AG09309 (cell line): ENCODE data around the gene IRX2.

ENCODE experiments used
- DNase-seq: peaks from one replicate; pipeline ENCODE4 v3.0.0-alpha.2; 2010; ENCODE audit warnings: low read depth
- H3K4me3 ChIP-seq: 2 replicates; pipeline ENCODE4 v1.5.1; 2011; ENCODE audit warnings: mild to moderate bottlenecking, low read depth, low read length, moderate library complexity; ENCODE audit not compliant: control insufficient read depth
- TF ChIP-seq, protein P1 (sequence below): IDR thresholded peaks from 2 replicates; pipeline ENCODE4 v1.5.1; 2011; ENCODE audit warnings: mild to moderate bottlenecking, low read depth, low read length, inconsistent platforms; ENCODE audit not compliant: insufficient read depth, control insufficient read depth; ENCODE audit errors: missing control alignments

IRX2 gene

DNA sequence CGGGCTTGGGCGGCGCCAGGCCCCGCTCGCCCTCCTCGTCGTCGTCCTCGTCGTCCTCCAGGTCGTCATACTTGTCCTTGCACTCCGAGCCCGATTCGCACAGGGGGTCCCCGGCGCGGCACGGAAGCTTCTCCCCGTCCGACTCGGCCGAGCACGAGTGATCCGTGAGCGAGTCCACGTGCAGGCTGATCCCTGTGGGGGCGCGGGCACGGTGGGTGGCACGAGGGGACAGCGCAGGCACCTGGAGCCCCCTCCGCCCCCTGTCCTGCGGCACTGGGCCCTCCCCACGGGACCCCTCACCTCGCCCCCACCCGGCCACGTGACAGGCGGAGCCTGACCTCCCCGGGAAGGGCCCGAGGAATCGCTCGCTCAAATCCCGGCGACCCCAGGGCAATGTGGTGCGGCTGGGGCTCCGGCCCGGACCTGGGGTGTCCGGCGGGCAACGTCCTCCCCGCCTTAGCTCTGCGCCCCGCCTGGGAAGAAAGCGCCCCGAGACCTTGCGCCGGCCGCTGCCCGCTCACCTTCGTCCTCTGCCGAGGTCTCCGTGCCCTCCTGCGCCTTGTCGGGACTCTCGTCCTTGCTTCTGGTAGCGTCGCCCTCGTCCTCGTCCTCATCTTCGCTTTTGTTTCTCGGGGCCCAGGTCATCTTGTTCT, 2.5 kb downstream of the IRX2 start:
- no peak for DNase-seq
- no peak overlapping the region for H3K4me3 ChIP-seq
- TF ChIP-seq, protein P1, sequence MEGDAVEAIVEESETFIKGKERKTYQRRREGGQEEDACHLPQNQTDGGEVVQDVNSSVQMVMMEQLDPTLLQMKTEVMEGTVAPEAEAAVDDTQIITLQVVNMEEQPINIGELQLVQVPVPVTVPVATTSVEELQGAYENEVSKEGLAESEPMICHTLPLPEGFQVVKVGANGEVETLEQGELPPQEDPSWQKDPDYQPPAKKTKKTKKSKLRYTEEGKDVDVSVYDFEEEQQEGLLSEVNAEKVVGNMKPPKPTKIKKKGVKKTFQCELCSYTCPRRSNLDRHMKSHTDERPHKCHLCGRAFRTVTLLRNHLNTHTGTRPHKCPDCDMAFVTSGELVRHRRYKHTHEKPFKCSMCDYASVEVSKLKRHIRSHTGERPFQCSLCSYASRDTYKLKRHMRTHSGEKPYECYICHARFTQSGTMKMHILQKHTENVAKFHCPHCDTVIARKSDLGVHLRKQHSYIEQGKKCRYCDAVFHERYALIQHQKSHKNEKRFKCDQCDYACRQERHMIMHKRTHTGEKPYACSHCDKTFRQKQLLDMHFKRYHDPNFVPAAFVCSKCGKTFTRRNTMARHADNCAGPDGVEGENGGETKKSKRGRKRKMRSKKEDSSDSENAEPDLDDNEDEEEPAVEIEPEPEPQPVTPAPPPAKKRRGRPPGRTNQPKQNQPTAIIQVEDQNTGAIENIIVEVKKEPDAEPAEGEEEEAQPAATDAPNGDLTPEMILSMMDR, result no peak

DNA sequence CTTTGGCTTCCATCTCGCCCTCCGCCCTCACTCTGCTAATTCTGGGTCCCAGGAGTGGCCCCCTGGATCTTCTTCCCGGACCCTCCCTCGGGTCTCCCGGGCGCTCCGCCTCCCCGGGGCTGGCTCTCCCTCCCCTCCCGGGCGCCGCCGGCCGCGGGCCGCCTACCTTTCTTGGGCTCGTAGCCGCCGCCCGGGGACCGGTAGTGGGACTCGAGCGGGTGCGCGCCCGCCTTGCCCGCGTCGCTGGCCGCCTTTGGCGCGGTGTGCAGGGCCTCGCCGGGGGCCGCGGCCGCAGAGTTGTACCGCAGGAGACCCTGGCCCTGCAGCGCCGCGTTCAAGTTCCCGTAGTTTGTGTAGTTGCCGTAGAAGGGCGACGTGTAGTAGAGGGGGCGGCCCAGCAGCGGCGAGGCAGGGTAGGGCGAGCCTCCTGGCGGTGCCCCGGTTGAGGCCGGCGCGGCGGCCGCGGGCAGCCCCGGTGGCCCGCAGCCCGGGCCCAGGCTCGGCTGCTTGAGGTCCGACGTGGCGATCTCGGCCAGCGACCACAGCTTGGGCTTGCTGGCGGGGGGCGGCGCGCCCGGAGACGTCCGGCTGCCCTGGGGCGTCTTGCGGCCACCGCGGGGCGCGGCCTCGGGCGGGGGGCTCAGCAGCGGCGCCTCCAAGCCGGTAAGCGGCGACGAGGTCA, 3.2 kb downstream of the IRX2 start:
- no peak for DNase-seq
- no peak overlapping the region for H3K4me3 ChIP-seq
- TF ChIP-seq, protein P1, result no peak

- no peak overlapping the region for H3K4me3 ChIP-seq
- TF ChIP-seq, protein P1, result no peak
These were observed 3.9 kb downstream of the IRX2 start for GRCh38 chr5:2747363-2748162.

DNA sequence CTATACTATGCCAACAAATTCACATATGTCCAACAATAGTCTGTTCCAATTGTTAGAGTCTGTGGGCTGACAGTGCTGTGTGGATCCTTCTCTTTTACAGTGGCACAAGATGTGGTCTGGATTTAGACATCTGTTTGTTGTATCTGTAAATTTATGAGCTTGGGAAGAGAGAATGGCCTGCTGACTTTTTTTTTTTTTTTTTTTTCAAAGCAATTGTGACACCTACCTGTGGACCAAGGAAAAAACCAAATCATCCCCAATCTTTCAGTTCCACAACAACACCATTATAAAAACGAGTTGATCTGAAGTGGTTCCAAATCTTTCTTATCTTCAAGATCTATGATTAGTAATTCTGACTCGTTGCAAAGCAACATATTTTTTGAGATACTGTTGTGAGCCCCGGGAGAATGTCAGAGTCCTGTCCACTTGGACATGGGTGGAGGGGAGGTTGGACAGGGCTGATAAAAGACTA, 4.9 kb downstream of the IRX2 start:
- no peak overlapping the region for H3K4me3 ChIP-seq
- DNase-seq, result no peak
- TF ChIP-seq, protein P1, result no peak

More at GRCh38 chr5:2747363-2748162, 3.9 kb downstream of the IRX2 start:
- DNase-seq, result no peak

DNA sequence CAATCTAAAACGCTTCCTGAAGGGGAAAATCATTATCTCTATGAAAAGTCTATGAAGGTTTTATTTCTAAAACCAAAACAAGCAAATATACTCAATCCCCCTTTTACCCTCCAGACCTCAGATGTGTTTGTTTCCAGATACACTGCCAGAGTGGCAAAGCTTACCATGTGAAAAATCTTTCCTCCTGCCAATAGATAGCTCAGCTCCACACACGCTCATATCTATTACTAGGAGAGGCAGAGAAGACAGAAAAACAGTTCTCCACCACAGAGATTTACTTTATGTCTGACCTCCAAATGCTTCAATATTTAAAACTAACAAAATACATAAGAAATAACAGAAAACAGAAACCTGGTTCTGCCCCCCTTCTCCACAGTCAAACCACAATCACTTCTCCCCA, 7.0 kb downstream of the IRX2 start:
- no peak overlapping the region for H3K4me3 ChIP-seq
- TF ChIP-seq, protein P1, result no peak
- DNase-seq, result no peak

GRCh38 chr5:2742921-2743679, 8.4 kb downstream of the IRX2 start:
- no peak overlapping the region for H3K4me3 ChIP-seq
- TF ChIP-seq, protein P1, result no peak
- DNase-seq, result no peak
